Sigmoid colon (tissue), 7 donors: ENCODE results near the gene CST7. TPM values are rescaled to one million over a fixed set of nuclear protein-coding genes. Genes with fewer than 3 reads are reported as not detected.

Experiments used
- DNase-seq: peaks from one replicate; pipeline ENCODE4 v3.0.0-alpha.2; 2019
- H3K27ac ChIP-seq, 4 donors: fragments of 200-600 bp; sonication (generic); one replicate each; pipeline ENCODE4 v1.5.1; 2016 to 2019; ENCODE audit warnings: mild to moderate bottlenecking in 1 of 4
- H3K27me3 ChIP-seq, 3 donors: fragments of 200-600 bp; sonication (generic); one replicate each; pipeline ENCODE4 v1.5.1; 2019; ENCODE audit warnings: mild to moderate bottlenecking in 1 of 3
- H3K36me3 ChIP-seq, 4 donors: fragments of 200-600 bp; sonication (generic); one replicate each; pipeline ENCODE4 v1.5.1; 2016 to 2019
- H3K4me1 ChIP-seq, 4 donors: fragments of 200-600 bp; sonication (generic); one replicate each; pipeline ENCODE4 v1.5.1; 2017 to 2019
- H3K4me3 ChIP-seq, 4 donors: fragments of 200-600 bp; sonication (generic); one replicate each; pipeline ENCODE4 v1.5.1; 2017 to 2019; ENCODE audit warnings: mild to moderate bottlenecking in 2 of 4, moderate library complexity in 1 of 4
- H3K9me3 ChIP-seq, 4 donors: fragments of 200-600 bp in 3 of 4; sonication (generic) in 3 of 4; one replicate each; pipeline versions ENCODE4 v1.5.1 to v1.6.1; 2013 to 2019
- CTCF ChIP-seq, 4 experiments: fragments of 450-650 bp in 3 of 4; fragments of 200-600 bp in 1 of 4; IDR thresholded peaks; one replicate each; pipeline ENCODE4 v1.5.1; 2016 to 2019; ENCODE audit warnings: antibody characterized with exemption in 4 of 4, mild to moderate bottlenecking in 3 of 4, moderate library complexity in 2 of 4
- EP300 ChIP-seq, 4 donors: sonication (generic); formaldehyde crosslinking; IDR thresholded peaks; one replicate each; pipeline ENCODE4 v1.6.1; 2017; ENCODE audit warnings: antibody characterized with exemption in 4 of 4
- POLR2A ChIP-seq, 2 donors: fragments of 450-650 bp; IDR thresholded peaks; one replicate each; pipeline ENCODE4 v1.6.1; 2016; ENCODE audit warnings: antibody characterized with exemption in 2 of 2, mild to moderate bottlenecking in 2 of 2, moderate library complexity in 2 of 2
- POLR2AphosphoS5 ChIP-seq, 4 donors: sonication (generic); formaldehyde crosslinking; IDR thresholded peaks; one replicate each; pipeline ENCODE4 v1.6.1; 2017; ENCODE audit warnings: antibody characterized with exemption in 4 of 4
- WGBS, 2 donors: extraction: QIAGEN DNeasy Blood & Tissue Kit; methylation state at CpG; one replicate each; pipeline ENCODE4 v1.1.7; 2013; 5-methylcytosine and 5-hydroxymethylcytosine counted together
- intact Hi-C: fragments of 100-400 bp; cut with DNase I; formaldehyde crosslinking; loops from one replicate; pipeline ENCODE4 v1.15.1; 2023
- polyA plus RNA-seq, 3 donors: library from polyadenylated mRNA; stranded (reverse); fragments of 200-250 nt; gene quantifications; one replicate each; pipeline ENCODE4 v1.2.3, GENCODE V29; 2013
- total RNA-seq, 4 donors: library from RNA; depleted of rRNA; stranded (reverse); fragments of >200 nt; gene quantifications; one replicate each; pipeline ENCODE4 v1.1.0, GENCODE V29; 2016
- donor health status: healthy with polysubstance abuse.
- donor health status: Bipolar disorder and iron deficiency.
- donor health status: healthy.

Gene CST7
- total and polyA plus RNA-seq, 7 donors = 0.66 to 10.4 (median 3.7) TPM; not detected in 1

GRCh38 chr20:25005220-25005619 is 56.2 kb downstream of the CST7 start:
- Histone ChIP-seq H3K9me3 (no peaks in the 10 kb centered on the region), H3K36me3 (peaks cover 0 to 44% (median 20%) of the 10 kb centered on the region in 4 donors), H3K4me3 (no peak overlapping the region), H3K4me1 (peaks cover 0 to 55% (median 37%) of the 10 kb centered on the region in 4 donors), H3K27ac (peak overlapping the region; percentile 63 to 79 (median 79)), H3K27me3 (no peaks in the 10 kb centered on the region)
- peak in 1 of 4 donors; percentile 15 for TF ChIP-seq EP300 (IDR thresholded peaks at IDR 0.05)
- no peak for TF ChIP-seq CTCF (IDR thresholded peaks at IDR 0.05)
- peak in 1 of 4 donors; percentile 29 for TF ChIP-seq POLR2AphosphoS5 (IDR thresholded peaks at IDR 0.05)
- no peak for TF ChIP-seq POLR2A (IDR thresholded peaks at IDR 0.05)
- 55 to 68% methylated on average over 2 of the region's 2 CpGs for WGBS, 2 donors
- DNase-seq = peak; percentile 82
- intact Hi-C loops = no loop called here

GRCh38 chr20:25005661-25006060 is 56.6 kb downstream of the CST7 start:
- peaks cover 0 to 48% (median 20%) of the 10 kb centered on the region in 4 donors for H3K36me3 ChIP-seq
- H3K9me3 ChIP-seq = no peaks in the 10 kb centered on the region
- H3K27me3 ChIP-seq = no peaks in the 10 kb centered on the region
- 89 to 92% methylated on average over 8 of the region's 8 CpGs for WGBS, 2 donors
- H3K27ac ChIP-seq = peak overlapping the region; percentile 63 to 79 (median 79)
- intact Hi-C loops = no loop called here
- H3K4me3 ChIP-seq = no peak overlapping the region
- peaks cover 0 to 52% (median 34%) of the 10 kb centered on the region in 4 donors for H3K4me1 ChIP-seq
- peak; percentile 58 for DNase-seq
- TF ChIP-seq CTCF (IDR thresholded peaks at IDR 0.05) (no peak), EP300 (IDR thresholded peaks at IDR 0.05) (no peak), POLR2A (IDR thresholded peaks at IDR 0.05) (no peak), POLR2AphosphoS5 (IDR thresholded peaks at IDR 0.05) (no peak)

GRCh38 chr20:25006431-25007167 is 57.5 kb downstream of the CST7 start:
- Histone ChIP-seq H3K4me3 (no peak overlapping the region), H3K36me3 (peaks cover 2 to 56% (median 24%) of the 10 kb centered on the region in 4 donors), H3K4me1 (peaks cover 0 to 49% (median 30%) of the 10 kb centered on the region in 4 donors), H3K27me3 (no peaks in the 10 kb centered on the region), H3K27ac (peak overlapping the region; percentile 63 to 79 (median 79)), H3K9me3 (no peaks in the 10 kb centered on the region)
- DNase-seq = peak; percentile 58
- intact Hi-C loops = no loop called here
- WGBS, 2 donors = 89 to 92% methylated on average over 12 of the region's 12 CpGs
- TF ChIP-seq POLR2AphosphoS5 (IDR thresholded peaks at IDR 0.05) = no peak

GRCh38 chr20:25007491-25008305 is 58.6 kb downstream of the CST7 start:
- no peak overlapping the region for H3K4me3 ChIP-seq
- 96% methylated on average over 22 of the region's 22 CpGs for WGBS, 2 donors
- peaks cover 0 to 49% (median 30%) of the 10 kb centered on the region in 4 donors for H3K4me1 ChIP-seq
- peak; percentile 56 for DNase-seq
- peaks cover 11 to 67% (median 33%) of the 10 kb centered on the region in 4 donors for H3K36me3 ChIP-seq
- H3K27ac ChIP-seq = peak overlapping the region in 3 of 4 donors; percentile 79
- no peak for TF ChIP-seq POLR2AphosphoS5 (IDR thresholded peaks at IDR 0.05)
- no peak for TF ChIP-seq CTCF (IDR thresholded peaks at IDR 0.05)
- no peak for TF ChIP-seq EP300 (IDR thresholded peaks at IDR 0.05)
- no peak for TF ChIP-seq POLR2A (IDR thresholded peaks at IDR 0.05)
- H3K27me3 ChIP-seq = no peaks in the 10 kb centered on the region
- no peaks in the 10 kb centered on the region for H3K9me3 ChIP-seq
- intact Hi-C loops = no loop called here
